HS-27A (cell line): Measurements from ENCODE around the gene PNCK.
"Not testable (repeated sequence)": the region's sequence is repeated elsewhere in the genome, so short reads cannot be mapped to it uniquely, and the experiment has no call there.

Source experiments
- DNase-seq: peaks from one replicate; pipeline ENCODE4 v3.0.0-alpha.2; 2012; ENCODE audit warnings: low read depth, missing footprints

PNCK gene

DNA sequence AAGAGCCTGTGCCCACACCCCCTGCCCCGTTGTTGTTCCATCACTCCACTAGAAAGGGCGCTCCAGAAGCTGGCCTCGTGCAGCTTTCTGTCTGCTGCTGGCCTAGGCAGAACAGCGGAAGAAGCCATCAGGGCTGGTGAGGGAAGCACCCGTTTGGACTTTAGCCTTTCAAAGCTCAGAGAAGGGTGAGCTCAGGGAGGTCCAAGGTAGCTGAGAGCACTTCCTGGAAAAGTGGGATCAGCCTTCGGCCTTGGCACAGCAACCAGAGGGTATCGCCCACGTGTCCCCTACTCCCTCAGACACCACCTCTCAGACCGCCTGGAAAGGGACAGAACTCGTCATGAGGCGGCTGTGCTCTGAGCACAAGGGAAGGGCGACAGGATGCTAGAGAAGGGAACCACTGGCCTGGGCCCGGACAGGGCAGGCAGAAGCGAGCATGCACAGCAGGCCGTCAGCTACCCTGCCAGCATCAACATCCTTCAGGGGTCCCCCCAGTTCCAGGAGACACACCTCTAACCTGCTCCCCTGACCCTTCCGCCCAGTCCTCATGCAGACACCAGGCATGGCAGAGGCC is 25.7 kb upstream of the PNCK start:
- not testable (repeated sequence) for DNase-seq

DNA sequence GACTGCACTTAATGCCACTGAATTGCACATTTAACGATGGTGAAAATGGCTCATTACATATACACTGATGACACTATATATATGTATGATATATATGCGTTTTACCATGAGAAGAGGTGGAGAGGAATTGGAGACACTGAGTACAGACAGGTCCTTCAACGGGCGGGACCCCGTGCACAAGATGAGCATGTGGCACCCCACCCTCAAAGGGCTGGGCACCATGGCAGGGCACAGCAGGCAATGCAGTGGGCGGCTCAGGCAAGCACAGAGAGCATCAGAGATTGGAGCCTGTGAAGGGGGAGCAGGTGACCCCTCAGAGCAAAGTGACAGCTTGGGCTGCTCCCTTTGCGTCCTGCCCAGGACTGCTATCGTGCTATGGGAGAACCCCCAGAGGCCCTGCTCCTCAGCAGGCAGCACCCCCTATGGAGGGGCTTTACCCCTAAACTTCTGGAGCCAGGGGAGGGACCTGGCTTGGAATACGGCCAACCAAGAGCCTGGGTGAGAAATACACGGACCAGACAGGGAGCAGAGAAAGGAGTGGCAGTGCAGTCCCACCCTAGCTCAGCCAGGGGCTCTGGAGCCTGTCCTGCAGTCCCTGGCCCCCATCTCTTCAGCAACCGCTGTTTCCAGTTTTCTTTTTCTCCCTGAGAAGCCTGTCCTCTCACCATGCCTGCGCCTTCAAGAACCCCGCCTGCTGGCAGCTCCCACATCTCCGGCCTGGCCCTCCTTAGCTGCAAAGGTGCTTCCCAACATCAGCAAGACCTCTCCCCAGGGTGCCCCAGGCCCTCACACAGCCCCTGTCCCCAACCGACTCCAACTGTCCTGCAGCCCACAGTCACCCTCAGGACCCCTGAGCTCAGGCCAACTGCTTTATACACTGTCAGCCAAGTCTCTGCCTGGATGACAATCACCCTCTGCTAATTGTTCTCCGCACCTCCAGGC is 24.6 kb upstream of the PNCK start:
- no peak for DNase-seq

DNA sequence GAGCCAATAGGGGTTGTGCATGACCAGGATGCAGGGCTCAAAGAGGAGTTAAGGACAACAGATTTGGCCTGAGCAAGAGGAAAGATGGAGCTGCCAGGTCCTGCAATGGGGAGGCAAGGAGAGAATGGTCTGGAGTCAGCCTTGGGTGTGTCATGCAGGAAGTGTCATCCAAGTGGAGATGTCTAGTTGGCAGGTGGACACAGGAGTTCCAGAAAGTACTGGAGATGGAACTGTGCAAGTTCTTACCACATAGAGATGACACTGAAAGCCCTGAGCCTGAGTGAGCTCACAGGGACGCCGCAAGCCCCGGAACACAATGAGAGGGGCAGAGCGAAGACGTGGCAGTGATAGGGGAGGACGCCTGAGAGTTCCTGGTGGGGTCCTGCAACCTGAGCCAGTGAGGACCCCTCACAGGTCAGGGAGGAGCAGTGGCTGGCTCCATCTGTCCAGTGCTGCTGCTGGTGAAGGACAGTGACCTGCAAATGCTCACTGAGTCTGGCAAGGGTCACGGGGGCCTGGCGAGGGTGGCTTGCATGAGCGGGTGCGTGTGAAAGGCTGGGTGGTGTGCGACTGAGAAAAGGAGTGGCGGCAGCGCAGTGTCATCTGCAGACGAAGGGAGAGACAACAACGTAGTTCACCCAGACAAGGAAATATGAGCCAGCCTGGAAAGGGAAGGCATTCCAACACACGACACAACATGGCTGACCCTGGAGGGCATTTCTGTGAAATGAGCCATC is 23.5 kb upstream of the PNCK start:
- DNase-seq, result not testable (repeated sequence)

DNA sequence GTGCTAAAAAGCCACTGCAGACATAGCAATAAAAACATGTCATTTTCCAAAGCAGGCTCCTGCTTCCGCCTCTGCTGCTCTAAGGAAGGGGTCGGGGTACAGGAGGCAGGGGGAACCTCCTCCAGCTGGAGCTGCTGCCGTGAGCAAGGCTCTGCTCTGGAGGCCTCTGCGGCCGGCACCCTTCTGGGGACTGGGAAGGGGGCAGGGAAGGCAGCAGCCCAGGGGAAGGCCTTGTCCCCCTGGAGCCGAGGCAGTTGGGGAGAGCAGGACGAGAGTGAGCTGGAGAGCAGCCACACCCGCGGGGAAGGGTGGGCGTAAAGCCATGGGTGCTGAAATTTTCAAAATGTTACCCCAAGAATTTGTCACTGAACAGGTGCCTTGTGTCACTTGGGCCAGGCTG is 22.9 kb upstream of the PNCK start:
- DNase-seq, result not testable (repeated sequence)

DNA sequence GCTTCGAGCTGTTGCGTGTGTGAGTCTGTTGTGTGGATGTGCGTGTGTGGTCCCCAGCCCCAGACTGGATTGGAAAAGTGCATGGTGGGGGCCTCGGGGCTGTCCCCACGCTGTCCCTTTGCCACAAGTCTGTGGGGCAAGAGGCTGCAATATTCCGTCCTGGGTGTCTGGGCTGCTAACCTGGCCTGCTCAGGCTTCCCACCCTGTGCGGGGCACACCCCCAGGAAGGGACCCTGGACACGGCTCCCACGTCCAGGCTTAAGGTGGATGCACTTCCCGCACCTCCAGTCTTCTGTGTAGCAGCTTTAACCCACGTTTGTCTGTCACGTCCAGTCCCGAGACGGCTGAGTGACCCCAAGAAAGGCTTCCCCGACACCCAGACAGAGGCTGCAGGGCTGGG is 22.5 kb upstream of the PNCK start:
- DNase-seq, result no peak

DNA sequence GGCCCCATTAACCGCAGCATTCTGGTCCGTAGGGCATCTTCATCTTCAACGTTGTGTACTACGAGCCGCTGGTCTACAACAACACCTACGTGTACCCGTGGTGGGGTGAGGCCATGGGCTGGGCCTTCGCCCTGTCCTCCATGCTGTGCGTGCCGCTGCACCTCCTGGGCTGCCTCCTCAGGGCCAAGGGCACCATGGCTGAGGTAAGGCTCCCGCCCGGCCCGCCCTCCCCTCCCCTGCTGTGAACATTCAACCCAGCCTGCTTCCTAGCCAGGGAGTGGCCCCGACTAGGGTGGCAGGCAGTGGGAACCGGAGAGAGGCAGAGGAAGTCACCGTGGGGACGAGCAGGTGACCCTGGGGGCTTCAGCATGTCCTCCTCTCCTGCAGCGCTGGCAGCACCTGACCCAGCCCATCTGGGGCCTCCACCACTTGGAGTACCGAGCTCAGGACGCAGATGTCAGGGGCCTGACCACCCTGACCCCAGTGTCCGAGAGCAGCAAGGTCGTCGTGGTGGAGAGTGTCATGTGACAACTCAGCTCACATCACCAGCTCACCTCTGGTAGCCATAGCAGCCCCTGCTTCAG is 21.2 kb upstream of the PNCK start:
- DNase-seq, result no peak

DNA sequence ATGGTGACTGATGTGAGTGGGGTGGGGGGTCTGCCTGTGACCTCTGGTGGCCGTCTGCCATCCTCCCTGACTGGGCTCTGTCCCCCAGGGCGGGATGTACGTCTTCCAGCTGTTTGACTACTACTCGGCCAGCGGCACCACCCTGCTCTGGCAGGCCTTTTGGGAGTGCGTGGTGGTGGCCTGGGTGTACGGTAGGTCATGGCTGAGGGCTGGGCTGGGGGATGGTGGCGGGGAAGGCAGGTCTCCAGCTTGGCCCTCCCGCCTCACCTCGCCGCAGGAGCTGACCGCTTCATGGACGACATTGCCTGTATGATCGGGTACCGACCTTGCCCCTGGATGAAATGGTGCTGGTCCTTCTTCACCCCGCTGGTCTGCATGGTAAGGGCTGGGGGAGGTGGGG is 20.6 kb upstream of the PNCK start:
- not testable (repeated sequence) for DNase-seq

DNA sequence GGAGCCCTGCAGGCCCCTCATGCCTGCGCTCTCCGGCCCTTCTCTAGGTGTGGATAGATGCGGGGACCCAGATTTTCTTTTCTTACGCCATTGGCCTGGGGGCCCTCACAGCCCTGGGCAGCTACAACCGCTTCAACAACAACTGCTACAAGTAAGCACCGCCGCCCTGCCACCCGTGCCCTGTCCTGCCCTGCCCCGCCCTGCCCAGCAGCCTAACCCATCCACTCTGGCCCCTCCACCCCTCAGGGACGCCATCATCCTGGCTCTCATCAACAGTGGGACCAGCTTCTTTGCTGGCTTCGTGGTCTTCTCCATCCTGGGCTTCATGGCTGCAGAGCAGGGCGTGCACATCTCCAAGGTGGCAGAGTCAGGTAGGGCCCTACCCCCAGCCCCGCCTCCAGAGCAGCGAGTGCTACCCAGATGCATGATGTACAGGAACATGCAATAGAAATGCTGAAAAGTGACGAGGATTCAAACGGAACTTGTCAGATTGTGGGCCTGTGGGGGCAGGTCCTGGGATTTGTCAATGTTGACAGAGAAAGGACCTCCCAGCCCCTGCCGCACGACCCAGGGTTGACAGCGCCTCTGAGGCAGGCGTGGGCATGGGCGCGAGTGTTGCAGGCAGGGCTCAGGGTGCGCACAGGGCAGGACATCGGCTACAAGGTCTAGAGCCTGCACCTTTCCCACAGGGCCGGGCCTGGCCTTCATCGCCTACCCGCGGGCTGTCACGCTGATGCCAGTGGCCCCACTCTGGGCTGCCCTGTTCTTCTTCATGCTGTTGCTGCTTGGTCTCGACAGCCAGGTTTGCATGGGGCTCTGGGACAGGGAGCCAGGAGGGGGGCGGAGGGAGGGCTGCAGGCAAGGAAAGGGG is 19.8 kb upstream of the PNCK start:
- DNase-seq, result no peak

DNA sequence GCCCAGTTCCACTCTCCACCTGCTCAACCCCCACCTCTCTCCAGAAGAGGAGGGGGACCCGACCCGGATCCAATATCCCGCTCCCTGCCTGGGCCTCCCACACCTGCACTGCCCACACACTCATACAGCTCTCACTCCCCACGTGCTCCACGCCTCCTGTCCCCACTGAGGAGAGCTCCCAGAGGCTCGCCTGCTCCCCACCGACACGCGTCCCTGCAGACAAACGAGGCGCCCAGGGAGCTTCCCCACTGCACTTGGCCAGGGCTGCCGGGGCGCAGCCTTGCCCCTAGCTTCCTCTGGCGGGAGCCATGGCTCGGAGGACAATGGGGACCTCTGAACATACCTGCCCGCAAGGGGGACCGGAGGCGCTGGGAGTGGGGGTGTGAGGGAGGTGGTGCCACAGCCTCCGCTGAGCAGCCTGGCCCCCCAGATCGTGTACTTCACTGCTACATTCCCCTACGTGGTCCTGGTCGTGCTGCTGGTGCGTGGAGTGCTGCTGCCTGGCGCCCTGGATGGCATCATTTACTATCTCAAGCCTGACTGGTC is 19.1 kb upstream of the PNCK start:
- no peak for DNase-seq

DNA sequence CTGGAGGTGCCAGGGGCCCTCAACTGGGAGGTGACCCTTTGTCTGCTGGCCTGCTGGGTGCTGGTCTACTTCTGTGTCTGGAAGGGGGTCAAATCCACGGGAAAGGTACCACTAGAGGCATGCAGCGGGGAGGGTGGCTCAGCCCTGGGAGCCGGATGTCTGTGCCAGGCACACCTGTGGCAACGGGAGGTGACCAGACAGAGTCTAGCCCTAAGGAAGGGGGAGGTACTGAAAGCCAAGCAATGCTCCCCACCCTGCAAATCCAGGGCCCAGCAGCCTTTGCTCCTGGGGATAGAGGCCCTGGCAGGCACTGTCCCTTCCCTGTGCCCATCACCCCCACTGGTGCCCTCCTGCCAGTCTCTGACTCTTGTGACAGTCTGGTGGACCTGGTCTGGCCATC is 18.4 kb upstream of the PNCK start:
- no peak for DNase-seq

DNA sequence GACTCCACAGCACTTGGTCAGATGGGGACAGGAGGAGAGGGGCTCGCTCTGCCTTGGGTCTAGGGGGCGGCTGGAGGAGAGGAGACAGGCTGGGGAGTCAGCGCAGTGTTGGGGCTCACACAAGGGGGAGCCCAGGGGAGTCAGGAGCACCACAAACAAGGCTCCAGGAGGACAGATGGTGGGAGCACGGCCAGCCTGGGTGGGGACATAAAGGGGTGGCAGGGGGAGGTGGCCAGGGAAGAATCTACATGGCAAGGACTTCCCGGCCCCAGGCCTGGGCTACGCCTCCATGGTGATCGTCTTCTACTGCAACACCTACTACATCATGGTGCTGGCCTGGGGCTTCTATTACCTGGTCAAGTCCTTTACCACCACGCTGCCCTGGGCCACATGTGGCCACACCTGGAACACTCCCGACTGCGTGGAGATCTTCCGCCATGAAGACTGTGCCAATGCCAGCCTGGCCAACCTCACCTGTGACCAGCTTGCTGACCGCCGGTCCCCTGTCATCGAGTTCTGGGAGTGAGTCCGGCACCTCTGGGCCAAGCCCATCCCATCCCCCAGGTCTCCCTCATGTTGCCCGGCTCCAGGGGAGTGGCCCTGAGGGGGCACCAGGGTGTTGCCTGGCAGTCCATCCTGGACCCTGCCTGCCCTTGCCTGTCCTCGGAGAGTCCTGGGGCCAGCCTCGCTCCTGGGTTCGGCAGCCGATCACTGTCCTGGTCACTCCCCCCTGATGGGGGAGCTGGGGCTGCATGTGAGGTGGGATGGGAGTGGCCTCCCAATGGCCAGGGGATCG is 17.6 kb upstream of the PNCK start:
- not testable (repeated sequence) for DNase-seq

DNA sequence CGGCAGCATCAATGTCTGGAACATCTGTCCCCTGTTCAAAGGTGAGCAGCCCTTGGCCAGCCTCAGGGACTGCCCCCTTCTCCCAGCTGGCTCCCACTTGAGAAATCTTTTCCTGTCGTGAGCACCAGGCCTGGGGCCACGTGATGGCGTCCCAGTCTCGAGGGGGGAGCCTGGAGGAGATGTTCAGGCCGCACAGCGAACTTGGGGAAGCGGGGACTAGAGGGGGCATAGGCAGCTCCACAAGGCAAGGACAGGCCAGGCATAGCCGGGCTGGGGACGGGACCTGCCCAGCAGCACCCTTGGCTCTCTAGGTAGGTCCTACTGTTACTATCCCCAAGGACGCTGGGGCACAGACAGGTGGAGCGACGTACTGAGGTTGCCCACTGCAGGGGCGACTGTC is 16.9 kb upstream of the PNCK start:
- no peak for DNase-seq

DNA sequence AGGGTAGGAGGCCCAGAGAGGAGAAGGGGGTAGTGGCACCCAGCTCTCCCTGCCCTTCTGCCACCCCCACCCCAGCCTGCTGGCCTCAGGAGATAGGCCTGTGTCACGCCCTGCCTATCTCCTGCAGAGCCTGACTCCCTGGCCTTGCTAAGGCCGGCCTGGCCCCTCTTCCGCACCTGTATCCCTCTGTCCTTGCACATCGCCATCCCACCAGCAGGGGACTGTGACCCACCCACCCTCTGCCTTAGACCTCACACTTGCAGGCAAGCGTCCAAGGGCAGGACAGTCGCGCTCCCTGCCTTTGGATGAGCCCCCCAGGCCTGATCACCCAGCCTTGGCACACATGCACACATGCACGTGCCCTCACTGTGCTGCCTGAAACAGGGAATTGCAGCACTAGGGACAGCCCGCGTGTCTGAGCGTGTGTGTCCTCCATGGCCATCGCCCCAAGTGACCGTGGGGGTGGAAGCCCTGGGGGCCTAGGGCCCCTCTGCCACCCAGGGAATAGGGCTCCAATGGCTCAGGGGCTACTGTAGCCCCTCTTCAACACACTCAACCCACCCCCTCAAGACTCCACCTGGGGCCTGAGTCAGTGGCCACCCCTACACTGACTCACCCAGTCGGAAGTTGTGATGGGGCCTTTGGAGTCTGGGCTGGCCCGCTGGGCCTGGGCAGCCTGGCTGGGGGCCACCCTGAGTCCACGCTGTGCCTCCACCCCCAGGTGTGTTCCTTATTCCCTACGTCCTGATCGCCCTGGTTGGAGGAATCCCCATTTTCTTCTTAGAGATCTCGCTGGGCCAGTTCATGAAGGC is 16.2 kb upstream of the PNCK start:
- DNase-seq, result no peak

DNA sequence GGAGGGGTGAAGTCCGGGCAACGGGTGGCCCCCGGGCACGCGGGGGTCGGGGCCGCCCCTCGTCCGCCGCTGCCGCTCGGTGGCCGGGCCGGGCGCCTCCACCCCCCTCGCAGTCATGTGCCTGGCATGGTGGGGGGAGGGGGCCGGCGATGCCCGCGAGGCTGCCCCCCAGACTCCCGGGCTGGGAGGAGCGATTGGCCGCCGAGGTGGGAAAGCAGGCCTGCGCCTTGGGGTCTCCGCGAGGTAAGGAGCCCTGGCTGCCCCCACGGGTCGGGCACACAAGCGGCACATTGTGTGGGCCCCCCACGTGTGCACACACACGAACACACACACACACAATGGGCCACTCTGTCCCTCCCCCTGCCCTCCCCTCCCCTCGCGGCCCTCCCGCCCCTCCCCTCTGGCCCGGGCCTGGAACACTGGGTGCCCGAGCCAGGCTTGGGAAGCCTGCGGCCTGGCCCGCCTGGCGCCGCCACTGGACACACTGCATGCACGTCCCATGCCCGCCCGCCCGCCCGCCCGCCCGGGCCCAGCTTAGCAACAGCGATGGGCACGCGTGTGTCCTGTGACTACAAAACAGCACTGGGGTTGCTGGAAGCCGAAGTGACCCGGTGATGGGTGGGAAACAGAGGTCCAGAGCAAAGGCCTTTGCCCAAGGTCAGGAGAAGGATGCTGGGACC is 15.4 kb upstream of the PNCK start:
- DNase-seq, result no peak

DNA sequence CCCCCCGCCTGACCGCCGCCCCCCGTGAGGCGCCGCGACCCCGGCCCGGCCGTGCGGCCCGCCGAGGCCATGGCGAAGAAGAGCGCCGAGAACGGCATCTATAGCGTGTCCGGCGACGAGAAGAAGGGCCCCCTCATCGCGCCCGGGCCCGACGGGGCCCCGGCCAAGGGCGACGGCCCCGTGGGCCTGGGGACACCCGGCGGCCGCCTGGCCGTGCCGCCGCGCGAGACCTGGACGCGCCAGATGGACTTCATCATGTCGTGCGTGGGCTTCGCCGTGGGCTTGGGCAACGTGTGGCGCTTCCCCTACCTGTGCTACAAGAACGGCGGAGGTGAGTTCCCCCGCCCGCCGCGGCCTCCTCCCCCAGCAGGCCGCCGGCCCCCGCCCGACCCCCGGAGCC is 14.9 kb upstream of the PNCK start:
- DNase-seq, result no peak

DNA sequence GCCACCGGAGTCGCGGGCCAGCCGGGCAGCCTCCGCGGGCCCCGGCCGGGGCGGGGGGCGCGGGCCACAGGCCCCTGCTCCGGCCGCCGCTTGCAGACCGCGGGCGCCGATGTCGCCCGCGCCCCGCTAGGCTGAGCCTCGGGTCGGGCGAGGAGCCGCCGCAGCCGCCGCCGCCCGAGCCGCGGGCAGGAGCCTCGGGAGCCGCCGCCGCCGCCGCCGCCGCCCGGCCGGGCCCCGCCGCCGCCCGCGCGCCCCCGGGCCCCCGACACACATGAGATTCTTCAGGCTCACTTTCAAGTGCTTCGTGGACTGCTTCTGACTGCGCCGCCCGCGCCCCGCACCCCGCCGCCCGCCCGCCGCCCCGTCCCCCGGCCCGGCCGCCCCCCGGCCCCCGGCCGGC is 14.5 kb upstream of the PNCK start:
- no peak for DNase-seq

DNA sequence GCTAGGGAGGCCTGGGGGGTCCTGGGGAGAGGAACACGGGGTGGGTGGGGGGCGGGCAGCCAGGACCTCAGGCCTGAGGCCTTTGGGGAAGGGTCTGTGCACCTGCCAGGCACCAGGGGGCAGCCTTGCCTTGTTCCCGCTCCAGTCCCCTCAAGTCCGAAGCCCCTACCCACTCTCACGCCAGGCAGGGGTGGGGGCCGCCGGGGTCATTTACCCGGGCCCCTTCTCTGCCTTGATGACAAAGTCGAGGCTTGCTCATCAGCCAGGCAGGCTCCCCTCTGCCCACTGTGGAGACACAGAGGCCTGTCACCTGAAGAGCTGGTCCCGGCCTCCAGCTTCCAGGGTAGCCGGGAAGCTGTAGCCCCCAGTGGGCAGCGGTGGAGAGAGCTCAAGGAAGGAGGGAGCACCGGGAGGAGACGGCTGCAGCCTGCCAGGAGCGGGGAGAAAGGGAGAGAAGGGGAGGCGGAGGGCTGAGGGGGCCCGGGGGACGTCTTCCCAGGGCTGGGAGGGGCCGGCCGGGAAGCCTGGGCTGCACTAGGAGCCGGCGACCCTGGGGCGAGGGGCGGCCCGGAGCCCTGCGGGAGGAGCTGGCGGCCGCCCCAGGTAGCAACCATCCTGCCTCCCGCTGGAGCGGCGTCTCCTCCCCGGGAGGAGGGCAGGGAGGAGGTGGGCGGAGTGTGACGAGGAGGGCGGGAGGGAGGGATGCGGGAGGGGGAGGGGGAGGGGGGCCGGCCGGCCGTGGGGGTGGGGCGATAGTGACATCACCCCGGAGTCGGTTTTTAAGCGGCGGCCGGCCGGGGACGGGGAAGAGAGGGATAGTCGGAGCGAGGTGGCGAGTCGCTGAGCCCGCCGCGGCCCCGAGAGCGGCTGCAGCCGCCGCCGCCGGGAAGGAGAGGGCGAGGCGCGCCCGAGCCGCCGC is 13.8 kb upstream of the PNCK start, which contains the start of gene SLC6A8:
TSS of gene SLC6A8 (plus strand) at position 806 of the 919 bp plus-strand sequence. CDS start 649 bp downstream, outside the sequence.
- DNase-seq, result no peak

DNA sequence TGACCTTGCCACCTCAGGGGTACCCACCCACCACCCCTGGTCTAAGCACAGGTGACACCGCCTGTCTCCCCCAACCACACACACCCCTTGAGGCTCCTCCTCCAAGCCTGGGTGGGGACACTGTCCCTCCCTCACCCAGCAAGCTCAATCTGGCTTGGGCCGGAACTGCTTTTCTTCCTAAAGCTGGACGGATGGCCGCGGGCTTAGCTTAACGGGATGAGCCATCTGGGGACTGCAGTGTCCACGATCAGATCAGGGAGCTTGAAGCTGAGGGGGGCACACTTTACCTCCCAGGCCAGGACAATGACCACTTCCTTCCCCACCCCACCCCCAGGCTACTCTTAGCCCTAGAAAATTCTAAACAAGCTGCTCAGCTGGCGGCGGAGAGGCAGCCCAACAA is 13.1 kb upstream of the PNCK start:
- no peak for DNase-seq
